Left ventricle myocardium inferior (tissue), 1 donor: ENCODE results near the gene WDFY3. TPM values are rescaled to one million over a fixed set of nuclear protein-coding genes. Genes with fewer than 3 reads are reported as not detected.

ENCODE experiments used
- DNase-seq: peaks from one replicate; pipeline ENCODE4 v3.0.0-alpha.2; 2020
- H3K27ac ChIP-seq: fragments of 200-600 bp; replicated peaks from 2 replicates; pipeline ENCODE4 v1.8.0; 2021
- H3K27me3 ChIP-seq: fragments of 200-600 bp; 2 replicates; pipeline ENCODE4 v1.8.0; 2021; ENCODE audit warnings: low read depth
- H3K36me3 ChIP-seq: fragments of 200-600 bp; 2 replicates; pipeline ENCODE4 v1.8.0; 2021
- H3K4me1 ChIP-seq: fragments of 200-600 bp; 2 replicates; pipeline ENCODE4 v1.8.0; 2021
- H3K4me3 ChIP-seq: fragments of 200-600 bp; 2 replicates; pipeline ENCODE4 v1.8.0; 2021; ENCODE audit warnings: mild to moderate bottlenecking, moderate library complexity
- H3K9me3 ChIP-seq: fragments of 200-600 bp; replicated peaks from 2 replicates; pipeline ENCODE4 v1.8.0; 2021
- CTCF ChIP-seq: fragments of 200-600 bp; IDR thresholded peaks from 2 replicates; pipeline ENCODE4 v1.8.0; 2021; ENCODE audit warnings: antibody characterized with exemption, mild to moderate bottlenecking, borderline replicate concordance
- intact Hi-C: fragments of 100-400 bp; cut with micrococcal nuclease; formaldehyde crosslinking; loops from one replicate; pipeline ENCODE4 v1.11.0; 2022
- total RNA-seq: library from RNA; stranded (reverse); fragmentation: NEBNext Ultra II Directional; extraction: Animal tissue kit (Norgen Biotek cat#: 25700); gene quantifications from one replicate; pipeline ENCODE4 v1.2.1, GENCODE V29; 2021
- donor health status: DM: no; HTN: yes; CAD: no; lungs with severe emphysema.

Gene WDFY3
- total RNA-seq, 1 donor from 2014 or later, result 48.7 TPM

DNA sequence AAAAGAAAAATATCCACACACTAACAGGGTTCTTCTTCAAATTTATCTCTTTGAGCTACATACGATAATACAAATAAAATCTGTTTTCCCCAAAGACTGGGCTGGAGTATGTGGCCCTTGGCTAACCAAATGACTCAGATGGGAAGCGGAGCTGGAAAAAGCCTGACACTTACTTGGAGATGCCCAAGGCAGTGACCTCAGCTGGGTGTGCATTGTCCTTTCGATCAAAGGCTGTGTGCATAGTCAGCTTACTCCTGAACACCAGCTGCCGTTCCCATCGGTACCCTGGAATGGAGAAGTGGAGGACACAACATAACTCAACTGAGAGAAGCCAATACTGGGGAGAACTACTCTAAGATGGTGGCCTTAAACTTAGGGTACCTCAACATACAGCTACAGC is 288.5 kb downstream of the WDFY3 start:
- no peaks in the 10 kb centered on the region for H3K9me3 ChIP-seq
- peaks cover 32% of the 10 kb centered on the region for H3K4me1 ChIP-seq
- no peak for DNase-seq
- intact Hi-C loops, result no loop called here
- H3K27ac ChIP-seq, result no peak overlapping the region
- H3K36me3 ChIP-seq, result peaks cover 84% of the 10 kb centered on the region
- no peaks in the 10 kb centered on the region for H3K27me3 ChIP-seq
- H3K4me3 ChIP-seq, result no peak overlapping the region
- TF ChIP-seq CTCF, result no peak

DNA sequence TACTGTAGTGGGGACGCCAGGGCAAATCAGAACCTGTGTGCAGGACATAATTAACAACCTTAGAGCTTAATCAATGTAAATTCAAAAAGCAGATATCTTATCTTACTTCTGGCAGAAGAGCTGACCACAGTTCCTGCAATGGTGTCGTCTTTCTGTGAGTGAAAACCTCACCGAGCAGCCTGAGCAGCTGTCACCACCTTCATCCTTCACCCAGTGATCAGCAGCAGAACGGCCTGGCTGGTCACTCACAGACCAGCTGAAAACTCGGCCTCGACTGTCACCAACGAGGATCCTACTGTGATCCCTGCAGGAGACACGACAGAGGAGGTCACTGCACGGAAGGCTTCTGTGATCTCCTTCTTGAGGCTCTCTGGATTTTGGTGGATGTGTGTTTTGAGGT is 289.4 kb downstream of the WDFY3 start:
- Histone ChIP-seq H3K27ac (no peak overlapping the region), H3K9me3 (no peaks in the 10 kb centered on the region), H3K27me3 (no peaks in the 10 kb centered on the region), H3K36me3 (peaks cover 84% of the 10 kb centered on the region), H3K4me1 (peaks cover 23% of the 10 kb centered on the region), H3K4me3 (no peak overlapping the region)
- no peak for TF ChIP-seq CTCF
- DNase-seq, result no peak
- intact Hi-C loops, result no loop called here

GRCh38 chr4:84673475-84674240 is 292.8 kb downstream of the WDFY3 start:
- no peak overlapping the region for H3K27ac ChIP-seq
- no peaks in the 10 kb centered on the region for H3K27me3 ChIP-seq
- H3K4me3 ChIP-seq, result no peak overlapping the region
- H3K36me3 ChIP-seq, result peaks cover 87% of the 10 kb centered on the region
- TF ChIP-seq CTCF, result no peak
- intact Hi-C loops, result no loop called here
- peaks cover 14% of the 10 kb centered on the region for H3K4me1 ChIP-seq
- H3K9me3 ChIP-seq, result no peaks in the 10 kb centered on the region
- DNase-seq, result no peak

GRCh38 chr4:84672177-84672576 is 294.3 kb downstream of the WDFY3 start:
- DNase-seq, result no peak
- Histone ChIP-seq H3K27ac (no peak overlapping the region), H3K4me1 (peaks cover 12% of the 10 kb centered on the region), H3K4me3 (no peak overlapping the region), H3K27me3 (no peaks in the 10 kb centered on the region), H3K36me3 (peaks cover 87% of the 10 kb centered on the region), H3K9me3 (no peaks in the 10 kb centered on the region)
- intact Hi-C loops, result no loop called here
- no peak for TF ChIP-seq CTCF

DNA sequence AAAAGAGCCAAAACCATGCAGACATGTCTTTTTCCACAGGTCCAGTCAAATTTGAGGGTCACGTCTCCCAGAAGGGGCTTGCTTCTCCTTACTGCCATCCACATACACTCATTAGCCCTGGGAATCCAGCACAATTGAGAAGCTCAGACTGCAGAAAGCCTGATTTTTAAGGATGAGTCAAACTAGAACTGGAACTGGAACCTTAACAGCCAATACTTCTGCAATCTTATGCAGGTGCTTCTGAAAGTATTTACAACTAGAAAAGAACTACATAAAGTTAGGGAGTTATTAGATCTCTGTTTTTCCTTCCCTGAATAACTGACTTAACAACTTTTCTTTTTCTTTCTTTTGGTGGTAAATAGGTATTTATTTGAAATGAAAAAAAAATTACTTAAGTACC is 297.3 kb downstream of the WDFY3 start:
- H3K36me3 ChIP-seq, result peaks cover 78% of the 10 kb centered on the region
- TF ChIP-seq CTCF, result no peak
- H3K9me3 ChIP-seq, result peaks cover 6% of the 10 kb centered on the region
- no peak overlapping the region for H3K27ac ChIP-seq
- H3K4me3 ChIP-seq, result no peak overlapping the region
- no peak for DNase-seq
- H3K27me3 ChIP-seq, result no peaks in the 10 kb centered on the region
- H3K4me1 ChIP-seq, result no peaks in the 10 kb centered on the region
- intact Hi-C loops, result no loop called here
